IMR-90 (cell line): Measurements from ENCODE around the gene ATP8B4. TPM values are rescaled to one million over a fixed set of nuclear protein-coding genes. Genes with fewer than 3 reads are reported as not detected.

Experiments used
- ATAC-seq: fragments of 200-7000 bp; cut with Tn5 transposase; 2 replicates; pipeline ENCODE4 v1.9.1; 2020; ENCODE audit warnings: low read depth, mild to moderate bottlenecking, moderate library complexity
- BruUV-seq: library from RNA; stranded (reverse); fragments of 400-500 nt; replicated peaks from 2 replicates; lab custom pipeline; 2021; lab: Mats Ljungman, UMichigan
- CTCF ChIA-PET: fragments of 300-600 bp; formaldehyde crosslinking; extraction: SDS; loops from one replicate; lab custom pipeline; 2021; ENCODE audit warnings: antibody characterized with exemption; lab: Yijun Ruan, JAX
- POLR2A ChIA-PET: fragments of 300-600 bp; sonication (Branson Sonifier 250); formaldehyde crosslinking; loops from one replicate; lab custom pipeline; 2022; ENCODE audit warnings: antibody characterized with exemption; ENCODE audit not compliant: unreplicated experiment; lab: Charles Lee
- DNase-seq: peaks from one replicate; pipeline ENCODE4 v3.0.0; 2013
- H2AFZ ChIP-seq: replicated peaks from 2 replicates; pipeline ENCODE3; 2013; ENCODE audit warnings: low read length, mild to moderate bottlenecking; ENCODE audit not compliant: poor library complexity
- H2AK5ac ChIP-seq: 2 replicates; pipeline ENCODE4 v1.6.1; 2013; ENCODE audit warnings: low read depth, low read length, inconsistent platforms
- H2AK9ac ChIP-seq: replicated peaks from 2 replicates; pipeline ENCODE3; 2013; ENCODE audit warnings: mild to moderate bottlenecking, low read depth, low read length, moderate library complexity; ENCODE audit not compliant: poor library complexity
- H2BK120ac ChIP-seq: 2 replicates; pipeline ENCODE4 v1.6.1; 2013; ENCODE audit warnings: low read depth, low read length, inconsistent platforms
- H2BK15ac ChIP-seq: 3 replicates; pipeline ENCODE4 v1.6.1; 2013; ENCODE audit warnings: low read depth, low read length, inconsistent platforms
- H2BK20ac ChIP-seq: 2 replicates; pipeline ENCODE4 v1.6.1; 2013; ENCODE audit warnings: low read depth, mild to moderate bottlenecking, inconsistent platforms, low read length, moderate library complexity
- H2BK5ac ChIP-seq: 2 replicates; pipeline ENCODE4 v1.6.1; 2013; ENCODE audit warnings: mild to moderate bottlenecking, low read depth, low read length, inconsistent platforms; ENCODE audit not compliant: poor library complexity, severe bottlenecking
- H3K14ac ChIP-seq: replicated peaks from 2 replicates; pipeline ENCODE4 v1.6.1; 2013; ENCODE audit warnings: low read depth, low read length, inconsistent platforms
- H3K18ac ChIP-seq: 2 replicates; pipeline ENCODE4 v1.6.1; 2013; ENCODE audit warnings: low read depth, low read length, control low read depth
- H3K23ac ChIP-seq: 2 replicates; pipeline ENCODE4 v1.6.1; 2013; ENCODE audit warnings: low read depth, low read length, inconsistent platforms
- H3K27ac ChIP-seq: 2 replicates; pipeline ENCODE4 v1.5.1; 2013; ENCODE audit warnings: mild to moderate bottlenecking, control low read depth, low read length; ENCODE audit not compliant: insufficient read depth
- H3K27me3 ChIP-seq: 2 replicates; pipeline ENCODE4 v1.6.1; 2013; ENCODE audit warnings: low read length; ENCODE audit not compliant: control insufficient read depth, insufficient read depth
- H3K36me3 ChIP-seq: 2 replicates; pipeline ENCODE4 v1.6.1; 2013; ENCODE audit warnings: low read length, mixed read lengths; ENCODE audit not compliant: control insufficient read depth, insufficient read depth
- H3K4ac ChIP-seq: 2 replicates; pipeline ENCODE4 v1.6.1; 2013; ENCODE audit warnings: low read depth, low read length, inconsistent platforms
- H3K4me1 ChIP-seq: 2 replicates; pipeline ENCODE4 v1.6.1; 2013; ENCODE audit warnings: low read length, mixed read lengths; ENCODE audit not compliant: control insufficient read depth, insufficient read depth
- H3K4me2 ChIP-seq: 2 replicates; pipeline ENCODE4 v1.6.1; 2013; ENCODE audit warnings: low read depth, mild to moderate bottlenecking, control low read depth, low read length, moderate library complexity
- H3K4me3 ChIP-seq: 2 replicates; pipeline ENCODE4 v1.5.1; 2013; ENCODE audit warnings: low read depth, mild to moderate bottlenecking, control low read depth, low read length, moderate library complexity; ENCODE audit not compliant: insufficient read depth
- H3K56ac ChIP-seq: 2 replicates; pipeline ENCODE4 v1.6.1; 2013; ENCODE audit warnings: low read length, inconsistent platforms; ENCODE audit not compliant: insufficient read depth; ENCODE audit errors: extremely low read depth
- H3K79me1 ChIP-seq, 2 experiments: 2 replicates each; pipeline ENCODE4 v1.6.1; 2013; ENCODE audit warnings: low read length in 2 of 2, inconsistent platforms in 1 of 2, low read depth in 1 of 2
- H3K9ac ChIP-seq: 2 replicates; pipeline ENCODE4 v1.6.1; 2013; ENCODE audit warnings: low read depth, low read length, control low read depth
- H3K9me1 ChIP-seq: 2 replicates; pipeline ENCODE4 v1.6.1; 2013; ENCODE audit warnings: low read length, inconsistent platforms; ENCODE audit not compliant: insufficient read depth
- H3K9me3 ChIP-seq: 2 replicates; pipeline ENCODE4 v1.6.1; 2013; ENCODE audit warnings: low read length; ENCODE audit not compliant: control insufficient read depth, insufficient read depth
- H4K20me1 ChIP-seq: 2 replicates; pipeline ENCODE4 v1.6.1; 2013; ENCODE audit warnings: low read length, inconsistent platforms; ENCODE audit not compliant: insufficient read depth
- H4K5ac ChIP-seq: 2 replicates; pipeline ENCODE4 v1.6.1; 2013; ENCODE audit warnings: mild to moderate bottlenecking, low read depth, low read length, control low read depth
- H4K8ac ChIP-seq, 2 experiments: 2 replicates each; pipeline ENCODE4 v1.6.1; 2013; ENCODE audit warnings: low read depth in 2 of 2, low read length in 2 of 2, control low read depth in 1 of 2, inconsistent platforms in 1 of 2
- H4K91ac ChIP-seq: 2 replicates; pipeline ENCODE4 v1.6.1; 2013; ENCODE audit warnings: low read depth, low read length, inconsistent platforms; ENCODE audit not compliant: insufficient read depth
- BHLHE40 ChIP-seq: fragments of 150-350 bp; IDR thresholded peaks from 2 replicates; pipeline ENCODE4 v1.6.1; 2016; ENCODE audit warnings: mild to moderate bottlenecking, low read depth, low read length
- CEBPB ChIP-seq: IDR thresholded peaks from 2 replicates; pipeline ENCODE4 v1.6.1; 2012; ENCODE audit warnings: low read depth, low read length, improper control_type of control experiment
- CHD1 ChIP-seq: IDR thresholded peaks from 2 replicates; pipeline ENCODE4 v1.6.1; 2012; ENCODE audit warnings: low read depth, low read length, improper control_type of control experiment
- FOS ChIP-seq: fragments of 150-350 bp; IDR thresholded peaks from 2 replicates; pipeline ENCODE4 v1.6.1; 2016; ENCODE audit warnings: low read depth, low read length
- MAFK ChIP-seq: IDR thresholded peaks from 2 replicates; pipeline ENCODE4 v1.6.1; 2012; ENCODE audit warnings: low read depth, low read length, improper control_type of control experiment
- MXI1 ChIP-seq: IDR thresholded peaks from 2 replicates; pipeline ENCODE4 v1.6.1; 2012; ENCODE audit warnings: low read depth, mild to moderate bottlenecking, low read length, moderate library complexity, borderline replicate concordance
- NFE2L2 ChIP-seq: fragments of 150-350 bp; IDR thresholded peaks from 2 replicates; pipeline ENCODE4 v1.6.1; 2016; ENCODE audit warnings: low read depth, mild to moderate bottlenecking, low read length
- RAD21 ChIP-seq: IDR thresholded peaks from 2 replicates; pipeline ENCODE4 v1.6.1; 2012; ENCODE audit warnings: low read length, improper control_type of control experiment
- SMC3 ChIP-seq: fragments of 150-350 bp; IDR thresholded peaks from 2 replicates; pipeline ENCODE4 v1.6.1; 2016; ENCODE audit warnings: low read depth, mild to moderate bottlenecking, antibody characterized with exemption, low read length, moderate library complexity
- WGBS, 2 experiments: methylation state at CpG; one replicate each; pipeline versions ENCODE4 v1.1.5 to v1.1.7; 2013; ENCODE audit warnings: missing lambda C conversion rate in 2 of 2; ENCODE audit not compliant: insufficient read length in 1 of 2; ENCODE audit errors: extremely low coverage in 2 of 2; 5-methylcytosine and 5-hydroxymethylcytosine counted together
- dilution Hi-C: fragments of 300-500 bp; cut with HindIII; formaldehyde crosslinking; loops from one replicate; pipeline ENCODE4 v1.14.3; 2018; ENCODE audit warnings: low sequenced_read_pairs; ENCODE audit not compliant: unreplicated experiment
- in situ Hi-C: fragments of 300-500 bp; cut with MboI; formaldehyde crosslinking; loops from 3 replicates; pipeline ENCODE4 v1.14.3; 2019; ENCODE audit warnings: low sequenced_read_pairs, inconsistent platforms, mixed read lengths
- intact Hi-C: fragments of 100-400 bp; cut with micrococcal nuclease; formaldehyde crosslinking; loops from 2 replicates; pipeline ENCODE4 v1.10.0; 2022
- polyA plus RNA-seq, 3 experiments: library from polyadenylated mRNA; depleted of rRNA; stranded (reverse); fragments of >200 nt; gene quantifications; 2 replicates each; pipeline ENCODE4 v1.2.3, GENCODE V29; 2012; ENCODE audit warnings: low replicate concordance in 1 of 3
- total RNA-seq: library from RNA; depleted of rRNA; stranded (reverse); fragments of >200 nt; gene quantifications from 2 replicates; pipeline ENCODE4 v1.2.3, GENCODE V29; 2012
- TF ChIP-seq, protein P1 (sequence below): conservative IDR thresholded peaks from 2 replicates; pipeline ENCODE4 v1.5.1; 2012; ENCODE audit warnings: mild to moderate bottlenecking, low read depth, low read length, improper control_type of control experiment
- TF ChIP-seq, protein P2 (sequence below): fragments of 150-350 bp; IDR thresholded peaks from 2 replicates; pipeline ENCODE4 v1.6.1; 2017; ENCODE audit warnings: mild to moderate bottlenecking, antibody characterized with exemption, low read length, low read depth
- TF ChIP-seq, protein P3 (sequence below): fragments of 150-350 bp; IDR thresholded peaks from 2 replicates; pipeline ENCODE4 v1.6.1; 2016; ENCODE audit warnings: low read depth, mild to moderate bottlenecking, low read length, moderate library complexity, borderline replicate concordance

Gene ATP8B4
- total and polyA plus RNA-seq, 2 of the 4 experiments (the other 2 are of a cell fraction) = 0.12 to 0.54 TPM

DNA sequence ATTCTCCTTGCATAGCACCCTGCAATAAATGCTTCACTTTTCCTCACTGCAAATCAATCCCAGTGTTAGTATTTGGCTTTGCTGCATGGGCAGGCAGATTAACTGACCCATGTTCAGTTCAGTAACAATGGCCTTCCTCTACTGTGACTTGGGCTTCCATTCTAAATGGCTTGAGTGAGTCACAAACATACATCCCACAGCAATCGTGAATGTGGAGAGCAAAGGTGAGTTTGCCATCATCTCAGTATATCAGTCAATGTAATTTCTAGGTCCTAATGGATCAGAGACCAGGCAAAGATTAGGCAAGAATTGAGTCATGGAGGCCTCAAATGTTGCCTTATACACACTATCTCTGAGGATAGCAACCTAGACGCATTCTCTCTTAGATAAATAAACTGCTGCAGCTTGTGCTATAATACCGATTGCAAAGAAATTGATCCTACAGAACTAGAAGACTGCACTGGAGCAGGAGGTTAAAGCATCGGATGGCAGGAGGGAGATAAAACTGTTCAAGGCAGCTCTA lies 8.3 kb upstream of the ATP8B4 start:
- H4K5ac ChIP-seq = no peak overlapping the region; the same call in 1 of the 2 replicates
- no TSS peak for BruUV-seq
- H3K27me3 ChIP-seq = no peaks in the 10 kb centered on the region
- peaks cover 5% of the 10 kb centered on the region for H3K9me3 ChIP-seq
- TF ChIP-seq BHLHE40 = no peak
- TF ChIP-seq, protein P1, sequence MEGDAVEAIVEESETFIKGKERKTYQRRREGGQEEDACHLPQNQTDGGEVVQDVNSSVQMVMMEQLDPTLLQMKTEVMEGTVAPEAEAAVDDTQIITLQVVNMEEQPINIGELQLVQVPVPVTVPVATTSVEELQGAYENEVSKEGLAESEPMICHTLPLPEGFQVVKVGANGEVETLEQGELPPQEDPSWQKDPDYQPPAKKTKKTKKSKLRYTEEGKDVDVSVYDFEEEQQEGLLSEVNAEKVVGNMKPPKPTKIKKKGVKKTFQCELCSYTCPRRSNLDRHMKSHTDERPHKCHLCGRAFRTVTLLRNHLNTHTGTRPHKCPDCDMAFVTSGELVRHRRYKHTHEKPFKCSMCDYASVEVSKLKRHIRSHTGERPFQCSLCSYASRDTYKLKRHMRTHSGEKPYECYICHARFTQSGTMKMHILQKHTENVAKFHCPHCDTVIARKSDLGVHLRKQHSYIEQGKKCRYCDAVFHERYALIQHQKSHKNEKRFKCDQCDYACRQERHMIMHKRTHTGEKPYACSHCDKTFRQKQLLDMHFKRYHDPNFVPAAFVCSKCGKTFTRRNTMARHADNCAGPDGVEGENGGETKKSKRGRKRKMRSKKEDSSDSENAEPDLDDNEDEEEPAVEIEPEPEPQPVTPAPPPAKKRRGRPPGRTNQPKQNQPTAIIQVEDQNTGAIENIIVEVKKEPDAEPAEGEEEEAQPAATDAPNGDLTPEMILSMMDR = no peak
- no peak for TF ChIP-seq CHD1
- TF ChIP-seq FOS = peak; percentile 60
- TF ChIP-seq CEBPB = peak; percentile 92
- TF ChIP-seq, protein P2, sequence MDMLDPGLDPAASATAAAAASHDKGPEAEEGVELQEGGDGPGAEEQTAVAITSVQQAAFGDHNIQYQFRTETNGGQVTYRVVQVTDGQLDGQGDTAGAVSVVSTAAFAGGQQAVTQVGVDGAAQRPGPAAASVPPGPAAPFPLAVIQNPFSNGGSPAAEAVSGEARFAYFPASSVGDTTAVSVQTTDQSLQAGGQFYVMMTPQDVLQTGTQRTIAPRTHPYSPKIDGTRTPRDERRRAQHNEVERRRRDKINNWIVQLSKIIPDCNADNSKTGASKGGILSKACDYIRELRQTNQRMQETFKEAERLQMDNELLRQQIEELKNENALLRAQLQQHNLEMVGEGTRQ = no peak
- TF ChIP-seq RAD21 = no peak
- no peak for TF ChIP-seq MAFK
- TF ChIP-seq MXI1 = no peak
- TF ChIP-seq, protein P3, sequence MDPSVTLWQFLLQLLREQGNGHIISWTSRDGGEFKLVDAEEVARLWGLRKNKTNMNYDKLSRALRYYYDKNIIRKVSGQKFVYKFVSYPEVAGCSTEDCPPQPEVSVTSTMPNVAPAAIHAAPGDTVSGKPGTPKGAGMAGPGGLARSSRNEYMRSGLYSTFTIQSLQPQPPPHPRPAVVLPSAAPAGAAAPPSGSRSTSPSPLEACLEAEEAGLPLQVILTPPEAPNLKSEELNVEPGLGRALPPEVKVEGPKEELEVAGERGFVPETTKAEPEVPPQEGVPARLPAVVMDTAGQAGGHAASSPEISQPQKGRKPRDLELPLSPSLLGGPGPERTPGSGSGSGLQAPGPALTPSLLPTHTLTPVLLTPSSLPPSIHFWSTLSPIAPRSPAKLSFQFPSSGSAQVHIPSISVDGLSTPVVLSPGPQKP = no peak
- no peak for TF ChIP-seq NFE2L2
- TF ChIP-seq SMC3 = no peak
- H4K91ac ChIP-seq = peak overlapping the region; percentile 26; the same call in 1 of the 2 replicates
- H3K9ac ChIP-seq = no peak overlapping the region
- peaks cover 10% of the 10 kb centered on the region; the same call in 1 of the 2 replicates for H3K4me1 ChIP-seq
- no peak overlapping the region; the same call in 1 of the 2 replicates for H3K4me2 ChIP-seq
- ATAC-seq = peak; percentile 79
- peak overlapping the region; percentile 27; the same call in 1 of the 2 replicates for H2AK5ac ChIP-seq
- peak overlapping the region; percentile 56 for H3K14ac ChIP-seq
- no CpG with 5 or more reads among the region's 4 CpGs for WGBS, 2 experiments
- no peaks in the 10 kb centered on the region for H3K36me3 ChIP-seq
- peak overlapping the region; percentile 76 for H2BK5ac ChIP-seq
- CTCF ChIA-PET = interaction anchor here (0.6 to 0.9 kb wide), 3 partner anchors 10 to 954 kb away, joined by 3 read pairs; no protein-coding TSS in a partner anchor
- intact Hi-C loops = no loop called here
- no peak overlapping the region for H3K27ac ChIP-seq
- H4K8ac ChIP-seq = peak overlapping the region; percentile 9 to 65; a peak in 2 of 4 replicates
- H2BK120ac ChIP-seq = peak overlapping the region; percentile 61
- no peaks in the 10 kb centered on the region for H3K79me1 ChIP-seq
- H3K4me3 ChIP-seq = no peak overlapping the region
- H2BK15ac ChIP-seq = peak overlapping the region; percentile 35; the same call in 1 of the 3 replicates
- peak overlapping the region; percentile 23; the same call in 1 of the 2 replicates for H3K23ac ChIP-seq
- dilution Hi-C loops = no loop called here
- H3K56ac ChIP-seq = no peak overlapping the region
- H3K18ac ChIP-seq = peak overlapping the region; percentile 26; the same call in 1 of the 2 replicates
- DNase-seq = peak; percentile 82
- peak overlapping the region; percentile 85 for H2BK20ac ChIP-seq
- H2AK9ac ChIP-seq = no peak overlapping the region
- H3K9me1 ChIP-seq = peaks cover 5% of the 10 kb centered on the region; the same call in 1 of the 2 replicates
- H3K4ac ChIP-seq = peak overlapping the region; percentile 24; the same call in 1 of the 2 replicates
- no peaks in the 10 kb centered on the region for H4K20me1 ChIP-seq
- POLR2A ChIA-PET = no interaction called here
- in situ Hi-C loops = loop anchor here (25.0 kb wide), 1 partner anchor 1415 kb away; no protein-coding TSS in a partner anchor
- peak overlapping the region; percentile 26 for H2AFZ ChIP-seq
